ENCODE data around the gene POLR3F.
"Not testable (repeated sequence)": the region's sequence is repeated elsewhere in the genome, so short reads cannot be mapped to it uniquely, and the experiment has no call there.

Gene POLR3F, protein sequence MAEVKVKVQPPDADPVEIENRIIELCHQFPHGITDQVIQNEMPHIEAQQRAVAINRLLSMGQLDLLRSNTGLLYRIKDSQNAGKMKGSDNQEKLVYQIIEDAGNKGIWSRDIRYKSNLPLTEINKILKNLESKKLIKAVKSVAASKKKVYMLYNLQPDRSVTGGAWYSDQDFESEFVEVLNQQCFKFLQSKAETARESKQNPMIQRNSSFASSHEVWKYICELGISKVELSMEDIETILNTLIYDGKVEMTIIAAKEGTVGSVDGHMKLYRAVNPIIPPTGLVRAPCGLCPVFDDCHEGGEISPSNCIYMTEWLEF

DNA sequence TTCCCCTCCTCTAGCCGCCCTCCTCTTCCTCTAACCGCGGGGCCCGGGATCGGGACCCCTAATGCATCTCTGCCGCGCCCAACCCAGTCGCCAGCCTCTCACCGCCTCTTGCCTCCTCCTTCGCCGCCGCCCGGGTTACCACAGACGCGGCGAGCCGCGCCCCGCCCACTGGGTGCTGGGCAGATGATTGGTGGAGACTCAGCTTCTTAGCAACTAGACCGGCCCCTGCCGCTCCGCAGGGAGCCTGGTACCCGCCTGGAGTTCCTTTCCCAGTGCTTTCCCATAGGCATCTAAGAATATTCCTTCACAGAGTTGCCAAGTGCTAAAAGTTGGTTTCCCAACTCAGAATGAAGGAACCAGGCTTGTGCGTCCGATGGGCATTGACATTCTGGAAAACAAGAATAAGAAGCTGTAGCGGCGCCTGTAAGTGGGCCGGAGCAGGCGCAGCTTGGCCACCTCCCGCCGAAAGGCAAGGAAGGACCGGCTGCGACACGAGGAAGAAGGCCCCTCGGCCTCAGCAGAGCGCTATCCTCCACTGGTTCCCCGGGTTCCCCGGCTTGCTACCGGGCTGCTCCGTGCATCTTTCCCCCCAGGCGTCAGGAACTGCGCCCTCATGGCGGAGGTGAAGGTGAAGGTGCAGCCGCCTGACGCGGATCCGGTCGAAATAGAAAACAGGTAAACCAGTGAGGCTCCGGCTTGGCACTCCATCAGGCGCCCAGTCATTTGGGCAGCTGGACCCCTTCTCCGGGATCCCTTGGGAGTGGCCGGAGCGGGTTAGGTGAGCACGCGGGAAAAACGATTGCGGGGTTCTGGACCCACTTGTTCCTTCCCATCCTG lies at the start of gene POLR3F, which contains the start of gene DZANK1:
POLR3F (plus strand) TSS at position 497 of the 837 bp plus-strand sequence; CDS start at position 614, 117 bp downstream.
DZANK1 (minus strand) TSS at position 137 of the 837 bp plus-strand sequence. CDS start 1,672 bp downstream, outside the sequence.
- peak; percentile 70 to 99 (median 95) for DNase-seq

DNA sequence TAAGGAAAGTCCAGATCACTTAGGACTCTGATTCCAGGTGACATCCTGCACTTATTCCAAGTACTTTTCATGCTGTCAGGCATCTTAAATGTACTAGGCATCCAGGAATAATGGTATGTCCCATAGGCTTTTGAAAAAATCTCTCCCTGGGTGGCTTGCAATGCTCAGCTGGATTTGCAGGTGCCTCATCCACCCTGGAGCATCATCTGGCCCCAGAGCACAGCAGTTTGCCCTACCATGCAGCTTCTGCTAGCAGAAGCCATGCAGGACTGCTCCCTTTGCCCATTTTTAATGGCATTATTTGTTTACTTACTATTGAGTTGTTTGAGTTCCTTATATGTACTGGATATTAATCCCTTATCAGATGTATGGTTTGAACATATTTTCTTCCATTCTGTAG lies 45.6 kb upstream of the POLR3F start:
- DNase-seq = no peak

DNA sequence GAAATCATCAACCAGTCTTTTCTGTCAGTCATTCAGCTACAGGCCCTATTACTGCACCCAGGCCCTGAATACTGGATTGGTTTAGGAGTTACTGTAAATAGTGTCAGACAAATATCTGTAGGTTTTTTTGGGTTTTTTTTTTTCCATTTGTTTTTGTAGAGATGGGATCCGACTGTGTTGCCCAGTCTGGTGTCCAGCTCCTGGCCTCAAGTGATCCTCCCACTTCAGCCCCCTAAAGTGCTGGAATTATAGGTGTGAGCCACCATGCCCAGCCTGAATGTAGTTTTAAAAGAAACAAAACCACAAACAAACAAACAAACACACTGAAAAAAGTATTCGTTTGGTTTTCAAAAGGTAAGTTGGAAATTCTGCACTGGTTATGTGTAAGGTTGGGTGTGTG lies 40.0 kb upstream of the POLR3F start:
- no peak for DNase-seq

DNA sequence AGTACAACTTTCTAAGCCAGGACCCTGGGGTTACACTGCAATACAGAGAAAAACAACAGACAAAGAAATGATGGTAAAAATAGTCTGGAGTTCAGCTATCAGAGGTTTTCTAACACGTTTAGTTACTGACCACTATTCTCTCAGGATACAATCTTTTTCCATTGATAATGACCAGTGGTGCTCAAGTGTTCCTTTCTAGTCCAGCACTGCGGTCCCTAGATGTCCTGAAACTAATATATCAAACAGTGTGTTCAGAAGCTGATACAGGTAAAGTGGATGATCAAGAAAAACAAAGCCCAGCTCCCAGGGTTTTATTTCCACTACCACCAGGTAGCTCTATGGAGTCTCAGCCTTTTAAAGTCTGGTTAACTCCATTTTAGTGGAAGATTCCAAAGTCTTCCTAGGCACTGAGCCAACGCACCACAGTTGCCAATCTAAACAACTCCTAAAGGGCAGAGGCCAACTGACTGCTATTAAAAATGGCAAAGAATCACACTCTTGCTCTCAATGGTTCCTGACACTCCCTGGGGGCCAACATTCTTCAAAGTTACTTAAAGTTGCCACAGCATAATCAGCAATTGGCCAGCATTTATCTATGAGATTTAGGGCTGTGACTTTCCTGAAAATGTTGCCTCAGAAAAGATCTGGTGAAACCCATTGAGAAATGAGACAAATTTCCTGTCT lies 38.6 kb upstream of the POLR3F start:
- no peak for DNase-seq

DNA sequence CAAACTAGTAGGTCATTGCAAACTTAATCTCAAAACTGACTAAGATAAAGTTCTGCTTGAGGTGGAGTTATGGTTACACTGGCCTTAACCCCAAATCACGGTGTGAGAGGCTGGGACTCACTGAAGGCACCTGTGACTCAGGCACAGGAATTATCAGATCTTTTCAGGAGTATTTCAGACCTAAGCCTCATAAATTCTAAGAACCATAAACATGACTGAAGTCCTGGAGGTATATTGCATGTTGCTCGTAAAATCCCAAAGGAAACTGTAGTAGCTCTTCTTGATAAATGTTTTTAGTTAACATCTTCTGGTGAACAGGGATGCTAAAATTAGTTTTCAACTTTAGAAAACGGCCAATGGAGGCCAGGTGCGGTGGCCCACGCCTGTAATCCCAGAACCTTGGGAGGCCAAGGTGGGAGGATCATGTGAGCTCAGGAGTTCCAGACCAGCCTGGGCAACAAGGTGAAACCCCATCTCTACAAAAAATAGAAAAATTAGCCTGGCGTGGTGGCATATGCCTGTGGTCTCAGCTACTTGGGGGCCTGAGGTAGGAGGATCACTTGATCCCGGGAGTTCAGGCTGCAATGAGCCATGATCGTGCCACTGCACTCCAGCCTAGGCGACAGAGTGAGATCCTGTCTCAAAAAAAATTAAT lies 36.9 kb upstream of the POLR3F start:
- DNase-seq = no peak

DNA sequence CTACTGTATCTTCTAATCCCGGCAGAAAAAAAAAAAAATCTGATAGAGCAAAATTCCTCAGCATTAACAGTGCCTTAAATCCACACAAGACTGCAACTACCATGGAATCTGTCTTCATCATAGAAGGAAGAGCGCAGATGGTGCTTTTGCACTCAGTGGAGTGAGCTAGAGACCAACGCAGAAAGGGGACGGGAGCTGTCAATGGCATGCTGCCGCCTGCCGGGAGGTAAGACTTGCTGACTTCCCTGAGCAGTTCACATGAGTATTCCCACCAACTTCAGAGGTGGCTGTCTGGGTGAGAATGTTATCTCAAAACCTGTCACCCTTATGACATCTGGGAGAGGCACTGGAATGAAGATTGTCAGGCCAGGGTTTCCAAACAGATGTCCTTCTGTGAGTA lies 36.0 kb upstream of the POLR3F start:
- DNase-seq = no peak

DNA sequence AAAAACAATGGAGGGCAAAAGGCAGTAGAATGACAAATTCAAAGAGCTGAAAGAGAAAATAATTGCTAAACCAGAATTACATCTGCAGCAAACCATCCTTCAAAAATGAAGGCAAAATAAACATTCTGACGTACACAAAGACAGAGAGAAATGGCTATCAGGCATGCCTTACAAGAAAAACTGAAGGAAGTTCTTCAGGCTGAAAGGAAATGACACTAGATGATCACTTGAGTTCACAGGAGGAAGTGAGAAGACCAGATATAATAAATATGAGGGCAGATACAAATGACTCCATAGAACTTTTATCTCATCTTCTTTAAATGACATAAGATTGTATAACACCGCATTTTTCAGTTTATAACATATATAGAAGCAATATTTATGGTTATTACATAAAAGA lies 30.3 kb upstream of the POLR3F start:
- DNase-seq = no peak

DNA sequence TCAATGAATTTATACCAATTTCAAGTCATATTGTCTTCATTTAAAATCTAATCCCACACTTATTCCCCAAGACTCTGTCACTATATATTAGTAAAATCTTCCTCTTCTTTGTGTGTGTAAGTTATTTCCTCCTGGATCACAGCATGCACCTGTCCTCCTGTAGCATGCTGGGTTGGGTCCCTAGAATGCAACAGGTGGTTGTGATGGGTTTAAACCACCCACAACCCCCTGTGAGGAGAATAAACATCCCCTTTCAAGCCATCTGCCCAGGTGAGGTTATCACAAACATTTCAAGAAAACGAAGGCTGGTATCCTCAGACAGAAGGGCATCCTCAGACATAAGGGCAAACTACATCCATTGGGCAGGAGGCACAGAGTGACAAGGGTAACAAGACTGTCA lies 26.8 kb upstream of the POLR3F start:
- no peak for DNase-seq

DNA sequence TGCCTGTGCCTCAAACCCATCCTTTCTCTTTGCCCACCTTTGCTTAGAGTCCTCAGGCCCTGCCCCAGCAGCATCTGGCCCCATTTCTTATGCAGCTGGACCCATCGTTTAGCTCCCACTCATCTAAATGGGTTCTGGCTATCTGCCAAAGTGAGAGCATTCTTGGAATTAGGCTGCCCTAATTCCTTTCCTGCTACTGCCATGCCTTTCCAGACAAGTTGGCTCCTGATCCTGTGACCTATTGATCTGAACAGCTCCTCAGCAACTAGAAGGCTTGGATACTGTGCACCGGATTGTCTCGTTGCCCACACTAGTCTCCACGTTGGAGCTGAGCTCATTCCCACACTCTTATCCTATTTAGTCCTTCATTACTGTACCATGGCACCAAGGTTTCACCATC lies 23.3 kb upstream of the POLR3F start:
- DNase-seq = no peak

DNA sequence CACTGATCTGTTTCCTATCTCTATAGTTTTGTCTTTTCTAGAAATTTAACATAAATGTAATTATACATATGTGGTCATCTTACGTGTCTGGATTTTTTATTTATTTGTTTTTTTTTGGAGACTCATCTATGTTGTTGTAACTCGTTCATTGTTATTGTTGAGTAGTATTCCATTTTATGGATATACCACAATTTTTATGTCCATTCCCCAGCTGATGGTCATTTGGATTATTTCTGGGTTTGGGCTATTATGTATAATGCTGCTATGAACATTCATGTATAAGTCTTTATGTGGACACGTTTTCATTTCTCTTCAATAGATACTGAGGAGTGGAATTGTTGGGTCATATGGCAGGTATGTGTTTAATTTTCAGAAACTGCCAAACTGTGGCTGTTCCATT lies 10.6 kb upstream of the POLR3F start:
- no peak for DNase-seq

DNA sequence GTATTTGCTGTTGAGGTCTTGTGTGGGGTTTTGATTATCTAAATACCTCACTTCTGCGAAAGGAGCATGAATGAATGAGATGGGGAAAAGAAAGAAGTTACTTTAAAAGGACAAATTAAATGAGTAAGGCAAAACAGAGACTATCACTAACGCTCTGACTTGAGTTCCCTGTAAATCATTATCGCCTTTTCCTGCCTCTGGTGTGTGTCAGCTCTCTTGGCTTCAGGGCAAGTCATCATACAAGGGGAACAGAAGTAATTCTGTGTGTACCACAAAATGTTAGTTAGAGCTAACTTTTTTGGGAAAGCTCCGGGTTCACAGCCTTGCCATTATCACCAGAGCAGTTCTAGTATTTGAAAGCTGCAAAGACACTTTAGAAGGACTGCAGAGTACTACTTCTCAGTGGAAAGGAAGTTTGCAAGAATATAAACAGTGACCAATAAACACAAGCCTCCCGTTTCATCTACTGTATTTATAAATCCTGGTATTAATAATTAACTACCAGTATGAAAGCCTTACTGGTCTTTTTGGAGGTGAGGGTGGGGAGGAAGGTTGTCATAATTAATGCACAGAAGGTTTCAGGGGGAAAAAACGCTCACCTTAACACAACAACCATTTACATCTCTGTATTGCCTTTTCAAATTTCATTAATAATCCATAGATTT lies 1.5 kb upstream of the POLR3F start:
- no peak for DNase-seq

DNA sequence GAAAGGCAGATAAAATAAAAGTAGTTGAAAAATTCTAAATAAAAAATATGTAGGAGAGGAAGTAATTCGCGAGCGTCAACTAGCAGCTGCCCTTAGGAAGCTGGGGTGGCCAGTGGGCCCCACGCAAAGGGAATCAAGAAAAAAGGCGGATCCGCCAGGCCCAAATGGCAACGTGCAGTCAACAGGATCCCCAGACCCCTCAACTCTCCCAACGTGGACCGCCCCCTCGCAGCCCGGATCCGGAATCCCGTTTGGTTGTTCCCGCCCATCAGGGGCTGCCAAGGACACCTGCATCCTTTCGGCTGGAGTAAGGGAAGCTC lies 656 bp upstream of the POLR3F start:
- DNase-seq = peak in 7 of 56 donors; percentile 65 to 93 (median 84)

DNA sequence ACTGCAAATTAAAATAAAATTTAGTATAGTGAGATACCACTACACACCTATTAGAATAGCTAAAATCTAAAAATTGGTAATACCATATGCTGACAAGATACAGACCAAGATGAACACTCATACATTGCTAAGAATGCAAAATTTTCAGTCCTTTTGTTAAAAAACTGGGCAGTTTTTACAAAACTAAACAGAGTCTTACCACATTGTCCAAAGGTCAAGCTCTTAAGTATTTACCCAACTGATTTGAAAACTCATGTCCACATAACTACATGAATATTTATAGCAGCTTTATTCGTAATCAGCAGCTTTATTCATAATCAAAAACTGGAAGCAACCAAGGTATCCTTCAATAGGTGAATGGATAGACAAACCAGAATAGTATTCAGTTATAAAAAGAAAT lies 10.0 kb downstream of the POLR3F start:
- DNase-seq = no peak

DNA sequence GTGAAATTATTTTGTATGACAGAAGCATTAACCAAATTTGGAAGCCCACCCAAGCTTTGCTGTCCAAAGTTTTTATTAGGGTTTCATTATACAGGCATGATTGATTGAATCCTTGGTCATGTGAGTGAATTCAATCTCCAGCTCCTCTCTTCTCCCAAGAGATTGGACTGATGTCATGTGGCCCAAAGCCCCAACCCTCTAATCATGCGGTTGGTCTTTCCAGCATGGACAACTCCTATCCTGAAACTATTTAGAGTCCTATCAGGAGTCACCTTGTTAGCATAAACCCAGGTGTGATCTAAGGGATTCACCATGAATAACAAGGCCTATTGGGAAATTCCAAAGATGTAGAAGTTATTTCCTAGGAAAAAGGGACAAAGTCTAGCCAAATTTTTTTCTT lies 10.6 kb downstream of the POLR3F start:
- DNase-seq = no peak

DNA sequence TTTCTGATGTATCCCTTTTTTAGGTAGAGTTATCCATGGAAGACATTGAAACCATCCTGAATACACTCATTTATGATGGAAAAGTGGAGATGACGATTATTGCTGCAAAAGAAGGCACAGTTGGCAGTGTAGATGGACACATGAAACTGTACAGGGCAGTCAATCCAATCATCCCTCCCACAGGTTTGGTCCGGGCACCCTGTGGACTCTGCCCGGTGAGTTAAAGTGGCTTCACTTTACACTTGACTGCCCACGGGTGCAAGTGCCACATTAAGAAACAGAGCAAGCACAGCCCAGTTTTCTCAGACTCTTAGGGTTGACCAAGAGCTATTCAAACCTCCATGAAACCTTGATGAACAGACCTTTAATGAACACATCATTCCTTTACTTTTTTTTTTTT lies 14.4 kb downstream of the POLR3F start:
- DNase-seq = no peak

DNA sequence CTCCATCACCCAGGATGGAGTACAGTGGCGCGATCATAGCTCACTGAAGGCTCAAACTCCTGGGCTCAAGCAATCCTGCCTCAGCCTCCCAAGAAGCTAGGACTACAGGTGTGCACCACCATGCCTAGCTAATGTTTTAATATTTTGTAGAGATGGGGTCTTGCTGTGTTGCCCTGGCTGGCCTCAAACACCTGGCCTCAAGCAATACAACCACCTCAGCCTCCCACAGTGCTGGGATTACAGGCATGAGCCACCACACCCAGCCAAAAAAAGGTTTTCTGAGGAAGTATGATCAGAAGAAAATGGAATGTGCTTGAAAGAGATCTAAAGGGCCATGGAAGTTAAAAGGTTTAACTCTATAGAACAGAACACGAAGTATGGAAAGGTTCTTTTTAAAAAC lies 21.1 kb downstream of the POLR3F start:
- DNase-seq = no peak

DNA sequence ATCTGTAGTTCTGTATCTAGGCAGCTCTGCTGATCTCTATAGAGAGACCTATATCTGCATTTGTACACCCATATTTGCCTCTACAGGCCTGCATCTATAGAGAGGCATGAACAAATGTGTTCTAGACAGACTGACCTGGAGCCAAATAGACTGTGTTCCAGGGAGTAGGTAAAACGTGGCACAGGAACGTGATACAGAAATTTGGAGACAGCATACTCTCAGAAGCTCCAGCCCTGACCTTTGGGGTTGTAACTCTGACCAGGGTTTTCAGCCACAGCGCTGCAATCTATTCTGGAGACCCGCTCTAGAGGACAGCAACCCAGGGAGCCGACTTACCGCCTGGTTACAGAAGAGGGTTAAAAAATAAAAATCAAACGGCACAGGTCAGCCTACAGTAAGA lies 28.9 kb downstream of the POLR3F start:
- peak in 1 of 56 donors; percentile 1 for DNase-seq

DNA sequence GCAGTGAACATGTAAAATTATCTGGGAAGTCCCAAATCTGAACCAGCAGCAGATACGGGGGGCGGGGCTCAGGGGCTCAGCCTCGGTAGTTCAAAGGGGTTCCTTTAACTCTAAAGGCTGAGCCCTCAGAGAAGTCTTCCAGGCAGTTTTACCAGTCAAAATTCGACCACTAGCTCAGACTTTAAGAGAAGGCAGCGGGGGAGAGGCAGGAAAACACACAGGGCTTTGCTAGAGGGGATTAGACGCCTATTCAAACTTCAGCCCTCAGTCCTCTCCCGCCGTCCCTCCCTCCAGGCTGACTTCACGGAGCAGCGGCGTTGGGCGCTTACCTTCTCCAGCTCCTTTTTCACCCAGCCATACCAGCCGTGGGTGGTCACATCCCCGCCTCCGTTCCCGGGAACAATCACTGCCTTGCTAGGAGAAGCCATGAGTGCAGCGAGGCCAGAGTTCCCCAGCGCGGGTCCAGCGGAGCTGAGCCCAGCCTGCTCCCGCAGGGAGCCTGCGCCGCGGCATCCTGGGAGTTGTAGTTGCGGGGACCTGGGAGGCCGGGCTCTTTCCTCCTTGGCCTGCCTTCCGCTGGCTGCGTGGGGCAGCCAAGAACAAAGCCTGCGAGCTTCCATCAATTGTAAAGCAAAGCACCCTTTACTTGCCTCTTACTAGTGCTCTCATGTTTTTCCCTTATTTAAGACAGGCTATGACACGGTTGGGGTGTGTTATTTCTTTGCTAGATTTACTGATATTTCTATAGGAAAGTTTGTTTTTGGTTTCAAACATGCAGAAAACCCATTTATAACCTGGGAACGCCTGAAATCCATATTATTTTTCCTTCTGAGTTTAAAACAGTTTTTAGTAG lies 29.8 kb downstream of the POLR3F start, which contains the start of gene RBBP9:
RBBP9 (minus strand) TSS at position 486 of the 853 bp plus-strand sequence; CDS start at position 428, 58 bp downstream.
- DNase-seq = peak in 55 of 56 donors; percentile 22 to 91 (median 75)

DNA sequence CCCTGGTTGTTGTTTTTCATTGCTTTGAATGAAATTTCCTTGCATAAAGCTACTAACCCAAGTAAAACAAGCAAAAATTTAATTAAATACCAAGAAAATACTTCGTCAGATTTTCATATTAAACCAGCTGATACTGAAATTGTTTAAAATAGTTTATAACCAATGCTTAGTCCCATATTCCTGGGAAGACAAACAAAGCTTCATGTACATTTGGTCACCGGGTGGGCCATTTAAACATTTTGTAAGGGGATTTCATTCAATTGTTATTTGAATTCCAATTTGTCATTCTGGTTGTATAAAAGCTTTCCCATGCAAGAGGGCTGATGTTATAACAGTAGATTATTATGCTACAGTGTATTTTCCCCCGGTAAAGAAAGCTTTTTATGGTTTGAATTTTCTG lies 30.4 kb downstream of the POLR3F start:
- no peak for DNase-seq

DNA sequence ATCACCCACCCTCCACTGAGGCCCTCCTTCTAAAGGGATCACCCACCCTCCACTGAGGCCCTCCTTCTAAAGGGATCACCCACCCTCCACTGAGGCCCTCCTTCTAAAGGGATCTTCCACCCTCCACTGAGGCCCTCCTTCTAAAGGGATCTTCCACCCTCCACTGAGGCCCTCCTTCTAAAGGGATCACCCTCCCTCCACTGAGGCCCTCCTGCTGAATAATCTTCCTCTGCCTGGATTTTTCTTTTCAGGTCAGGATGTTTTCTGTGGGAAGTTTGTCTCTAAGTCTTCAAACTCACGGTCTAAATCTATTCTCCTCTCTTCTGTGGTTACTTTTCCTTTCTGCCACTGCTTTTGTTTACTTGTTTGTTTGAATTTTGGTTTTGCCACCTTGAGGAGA lies 34.5 kb downstream of the POLR3F start:
- DNase-seq = not testable (repeated sequence)
